SK-N-SH (cell line): Measurements from ENCODE around the gene ICA1. TPM values are rescaled to one million over a fixed set of nuclear protein-coding genes. Genes with fewer than 3 reads are reported as not detected.

Experiments
- CTCF ChIA-PET: fragments of 300-600, 350-600 bp; formaldehyde crosslinking; extraction: SDS; loops from one replicate; lab custom pipeline; 2021; lab: Yijun Ruan, JAX
- POLR2A ChIA-PET: fragments of 350-600 bp; sonication (Branson Sonifier 250); formaldehyde crosslinking; extraction: SDS; loops from one replicate; lab custom pipeline; 2020; ENCODE audit warnings: antibody characterized with exemption, inconsistent platforms; lab: Yijun Ruan, JAX
- DNase-seq: peaks from one replicate; pipeline ENCODE4 v3.0.0; 2012
- H2AFZ ChIP-seq: fragments of 200-600 bp; sonication (generic); 2 replicates; pipeline ENCODE4 v1.8.1; 2016; ENCODE audit warnings: antibody characterized with exemption, mild to moderate bottlenecking, low read depth
- H3F3A ChIP-seq: fragments of 200-600 bp; sonication (generic); replicated peaks from 2 replicates; pipeline ENCODE3; 2016; ENCODE audit warnings: antibody characterized with exemption, mild to moderate bottlenecking; ENCODE audit not compliant: insufficient read depth
- H3K27ac ChIP-seq, 2 experiments: fragments of 200-500 bp in 1 of 2; fragments of 200-600 bp in 1 of 2; sonication (Bioruptor generic) in 1 of 2; sonication (generic), shearing (Covaris generic) in 1 of 2; 2 replicates each; pipeline versions ENCODE4 v1.5.1 to v1.6.1; 2014 to 2016; ENCODE audit warnings: low read depth in 2 of 2, inconsistent platforms in 1 of 2, low read length in 1 of 2, mild to moderate bottlenecking in 1 of 2, mixed read lengths in 1 of 2
- H3K27me3 ChIP-seq: fragments of 200-600 bp; sonication (generic), shearing (Covaris generic); 2 replicates; pipeline ENCODE4 v1.6.1; 2016; ENCODE audit warnings: mixed run types; ENCODE audit not compliant: insufficient read depth
- H3K36me3 ChIP-seq, 2 experiments: fragments of 200-500 bp in 1 of 2; fragments of 200-600 bp in 1 of 2; sonication (Bioruptor generic) in 1 of 2; sonication (generic) in 1 of 2; replicated peaks in 1 of 2; 2 replicates each; pipeline versions ENCODE3 to v1.5.1; 2014 to 2016; ENCODE audit warnings: low read length in 1 of 2, mild to moderate bottlenecking in 1 of 2; ENCODE audit not compliant: insufficient read depth in 2 of 2, control insufficient read depth in 1 of 2
- H3K4me1 ChIP-seq, 2 experiments: fragments of 200-500 bp in 1 of 2; fragments of 200-600 bp in 1 of 2; sonication (Bioruptor generic) in 1 of 2; sonication (generic), shearing (Covaris generic) in 1 of 2; 2 replicates each; pipeline versions ENCODE4 v1.5.1 to v1.6.1; 2014 to 2016; ENCODE audit warnings: low read depth in 1 of 2, low read length in 1 of 2, mixed run types in 1 of 2; ENCODE audit not compliant: insufficient read depth in 2 of 2, control insufficient read depth in 1 of 2
- H3K4me2 ChIP-seq: fragments of 200-600 bp; sonication (generic), shearing (Covaris generic); 2 replicates; pipeline ENCODE4 v1.6.1; 2017; ENCODE audit warnings: mixed run types
- H3K4me3 ChIP-seq, 2 experiments: fragments of 200-500 bp in 1 of 2; fragments of 200-600 bp in 1 of 2; sonication (Bioruptor generic) in 1 of 2; sonication (generic), shearing (Covaris generic) in 1 of 2; 2 replicates each; pipeline versions ENCODE4 v1.5.1 to v1.8.1; 2014 to 2016; ENCODE audit warnings: low read depth in 2 of 2, inconsistent platforms in 1 of 2, low read length in 1 of 2, mild to moderate bottlenecking in 1 of 2, mixed read lengths in 1 of 2, moderate library complexity in 1 of 2
- H3K79me2 ChIP-seq: fragments of 200-600 bp; sonication (generic); 2 replicates; pipeline ENCODE4 v1.8.1; 2017; ENCODE audit warnings: mild to moderate bottlenecking; ENCODE audit not compliant: insufficient read depth
- H3K9ac ChIP-seq: fragments of 200-600 bp; sonication (generic); 2 replicates; pipeline ENCODE4 v1.6.1; 2017; ENCODE audit warnings: mixed run types
- H3K9me2 ChIP-seq: fragments of 200-600 bp; sonication (generic); 2 replicates; pipeline ENCODE4 v1.6.1; 2017; ENCODE audit warnings: mixed run types
- H3K9me3 ChIP-seq: fragments of 200-600 bp; sonication (generic); 2 replicates; pipeline ENCODE4 v1.6.1; 2017; ENCODE audit warnings: mixed run types, mild to moderate bottlenecking, moderate library complexity
- H4K20me1 ChIP-seq: fragments of 200-600 bp; sonication (generic); 2 replicates; pipeline ENCODE4 v1.6.1; 2017; ENCODE audit warnings: mild to moderate bottlenecking, mixed run types; ENCODE audit not compliant: insufficient read depth
- CHD2 ChIP-seq: fragments of 150-350 bp; IDR thresholded peaks from 2 replicates; pipeline ENCODE4 v1.6.1; 2018; ENCODE audit warnings: low read length; ENCODE audit not compliant: partially characterized antibody
- EP300 ChIP-seq, 2 experiments: IDR thresholded peaks; 2 replicates each; pipeline versions ENCODE4 v1.4.0 to v1.6.1; 2012; ENCODE audit warnings: borderline replicate concordance in 1 of 2, low read depth in 1 of 2, low read length in 1 of 2
- FOXJ3 ChIP-seq: sonication (generic); formaldehyde crosslinking; IDR thresholded peaks from 2 replicates; pipeline ENCODE4 v1.5.1; 2020; ENCODE audit warnings: mild to moderate bottlenecking, missing genetic modification reagents
- GATA2 ChIP-seq: sonication (generic); formaldehyde crosslinking; IDR thresholded peaks from 2 replicates; pipeline ENCODE4 v1.5.0; 2020; ENCODE audit warnings: mild to moderate bottlenecking, missing genetic modification reagents
- JUND ChIP-seq: IDR thresholded peaks from 2 replicates; pipeline ENCODE4 v1.4.0; 2012
- MXI1 ChIP-seq: IDR thresholded peaks from 2 replicates; pipeline ENCODE4 v1.6.1; 2012; ENCODE audit warnings: mild to moderate bottlenecking, low read depth, low read length, improper control_type of control experiment
- NRF1 ChIP-seq: IDR thresholded peaks from 2 replicates; pipeline ENCODE4 v1.6.1; 2012; ENCODE audit warnings: low read depth, mild to moderate bottlenecking, low read length
- POLR2AphosphoS5 ChIP-seq: IDR thresholded peaks from 2 replicates; pipeline ENCODE4 v1.6.1; 2012; ENCODE audit warnings: low read depth, low read length
- RAD21 ChIP-seq: IDR thresholded peaks from 2 replicates; pipeline ENCODE4 v1.6.1; 2012; ENCODE audit warnings: mild to moderate bottlenecking, low read length
- RCOR1 ChIP-seq: fragments of 150-350 bp; IDR thresholded peaks from 2 replicates; pipeline ENCODE4 v1.6.1; 2017; ENCODE audit warnings: antibody characterized with exemption, low read length
- RXRA ChIP-seq: IDR thresholded peaks from 2 replicates; pipeline ENCODE4 v1.4.0; 2012; ENCODE audit warnings: low read depth, mild to moderate bottlenecking, borderline replicate concordance
- SIN3A ChIP-seq: IDR thresholded peaks from 2 replicates; pipeline ENCODE4 v1.6.1; 2012; ENCODE audit warnings: low read depth, mild to moderate bottlenecking, low read length, moderate library complexity, borderline replicate concordance
- SMC3 ChIP-seq: IDR thresholded peaks from 2 replicates; pipeline ENCODE4 v1.6.1; 2012; ENCODE audit warnings: low read depth, low read length, improper control_type of control experiment
- TAF1 ChIP-seq: IDR thresholded peaks from 2 replicates; pipeline ENCODE4 v1.6.1; 2012; ENCODE audit warnings: low read depth, mild to moderate bottlenecking, low read length, moderate library complexity, borderline replicate concordance
- TCF12 ChIP-seq: IDR thresholded peaks from 2 replicates; pipeline ENCODE4 v1.4.0; 2012
- TEAD4 ChIP-seq: IDR thresholded peaks from 2 replicates; pipeline ENCODE4 v1.4.0; 2012; ENCODE audit warnings: mild to moderate bottlenecking, borderline replicate concordance; ENCODE audit not compliant: insufficient read depth
- WGBS: methylation state at CpG from one replicate; pipeline ENCODE4 v1.1.6; 2017; ENCODE audit warnings: low lambda C conversion rate; 5-methylcytosine and 5-hydroxymethylcytosine counted together
- polyA plus RNA-seq, 3 experiments: library from polyadenylated mRNA; depleted of rRNA; stranded (reverse); fragments of >200 nt; gene quantifications; 2 replicates each; pipeline ENCODE4 v1.2.3, GENCODE V29; 2012
- TF ChIP-seq, protein P1 (sequence below): IDR thresholded peaks from 2 replicates; pipeline ENCODE4 v1.4.0; 2012; ENCODE audit warnings: low read depth, borderline replicate concordance
- TF ChIP-seq, protein P2 (sequence below): fragments of 150-350 bp; IDR thresholded peaks from 2 replicates; pipeline ENCODE4 v1.6.1; 2017; ENCODE audit warnings: antibody characterized with exemption, low read length, low read depth, borderline replicate concordance
- TF ChIP-seq, protein P3 (sequence below): IDR thresholded peaks from 2 replicates; pipeline ENCODE4; 2012

Gene ICA1
- polyA plus RNA-seq, 1 of the 3 experiments (the other 2 are of a cell fraction): 2.4 TPM

DNA sequence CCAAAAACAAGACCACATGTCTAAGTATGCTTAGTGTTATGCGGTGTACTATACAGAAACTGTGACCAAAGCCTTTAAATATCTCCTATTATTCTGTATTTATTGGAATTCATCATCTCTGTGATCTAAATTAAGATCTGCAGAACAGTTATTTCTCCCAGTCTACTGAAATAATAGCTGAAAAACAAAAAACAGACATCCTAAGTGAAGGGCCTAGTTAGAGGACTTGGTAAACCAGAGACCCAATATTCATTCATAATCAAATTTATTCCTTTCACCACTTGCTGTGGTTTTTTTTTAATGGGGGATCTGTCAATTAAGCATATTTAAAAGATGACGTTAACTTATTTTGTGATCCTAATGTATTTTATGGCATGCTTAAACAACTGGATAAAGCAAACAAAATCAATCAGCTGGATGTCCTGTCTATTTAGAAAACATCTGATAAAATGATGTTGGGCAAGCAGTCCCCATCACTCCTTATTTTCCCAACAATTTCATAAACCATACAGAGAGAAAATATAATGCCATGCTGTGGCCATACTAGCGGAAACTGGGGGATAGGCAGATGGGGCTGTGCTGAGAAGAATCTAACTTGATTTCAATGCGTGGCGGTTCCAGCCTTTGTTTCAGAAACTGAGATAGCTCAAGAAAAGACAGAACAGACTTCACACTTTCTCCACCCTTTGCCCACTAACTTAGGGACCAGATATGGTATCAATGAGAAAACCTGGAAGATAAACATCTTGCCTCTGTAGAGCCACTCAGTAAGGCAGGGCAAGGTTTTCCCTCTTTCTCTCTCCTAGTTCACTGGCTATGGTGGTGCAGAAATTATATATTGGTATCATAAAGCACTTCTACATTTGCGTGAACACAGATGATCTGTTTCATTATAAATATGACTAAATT lies 32.9 kb downstream of the ICA1 start:
- Histone ChIP-seq H3K27ac (peak overlapping the region; percentile 5 to 100; a peak in 3 of 4 replicates), H3K79me2 (no peaks in the 10 kb centered on the region), H3K4me2 (no peak overlapping the region), H4K20me1 (no peaks in the 10 kb centered on the region), H3F3A (no peaks in the 10 kb centered on the region), H3K9me3 (no peaks in the 10 kb centered on the region), H3K4me1 (peaks cover 0 to 74% of the 10 kb centered on the region in 2 experiments; a peak in 2 of 4 replicates), H2AFZ (no peak overlapping the region), H3K4me3 (no peak overlapping the region), H3K36me3 (peaks cover 0 to 32% of the 10 kb centered on the region in 2 experiments), H3K27me3 (no peaks in the 10 kb centered on the region), H3K9me2 (no peaks in the 10 kb centered on the region), H3K9ac (no peak overlapping the region)
- peak; percentile 48 for DNase-seq
- CTCF ChIA-PET: interaction anchor here (0.8 to 10.3 kb wide), 20 partner anchors 9 to 633 kb away, joined by 3 to 83 read pairs (median 4); no protein-coding TSS in a partner anchor
- 53% methylated on average over 6 of the region's 6 CpGs for WGBS
- POLR2A ChIA-PET: interaction anchor here (0.6 to 6.6 kb wide), 21 partner anchors 8 to 616 kb away, joined by 3 to 229 read pairs (median 4); partner anchors contain the start of gene ICA1
- TF ChIP-seq RCOR1 (peak; percentile 74), RXRA (no peak), TAF1 (no peak), EP300 (IDR thresholded peaks at IDR 0.05; ENCODE audit: borderline replicate concordance in 1 of 2, low read depth in 1 of 2, low read length in 1 of 2) (peak; percentile 10 to 96; a peak in 2 of 4 replicates), RAD21 (peak; percentile 38), TCF12 (peak; percentile 82), GATA2 (CRISPR knock-in tag) (peak; percentile 94), FOXJ3 (peak; percentile 95), POLR2AphosphoS5 (peak; percentile 68; the same call in 1 of the 2 replicates), CHD2 (peak; percentile 71), JUND (peak; percentile 26; the same call in 1 of the 2 replicates), SIN3A (no peak), TEAD4 (peak; percentile 84), MXI1 (peak; percentile 70; the same call in 1 of the 2 replicates), NRF1 (no peak), SMC3 (peak; percentile 12; the same call in 1 of the 2 replicates)
- TF ChIP-seq, protein P1, sequence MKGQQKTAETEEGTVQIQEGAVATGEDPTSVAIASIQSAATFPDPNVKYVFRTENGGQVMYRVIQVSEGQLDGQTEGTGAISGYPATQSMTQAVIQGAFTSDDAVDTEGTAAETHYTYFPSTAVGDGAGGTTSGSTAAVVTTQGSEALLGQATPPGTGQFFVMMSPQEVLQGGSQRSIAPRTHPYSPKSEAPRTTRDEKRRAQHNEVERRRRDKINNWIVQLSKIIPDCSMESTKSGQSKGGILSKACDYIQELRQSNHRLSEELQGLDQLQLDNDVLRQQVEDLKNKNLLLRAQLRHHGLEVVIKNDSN: 0 out of 2 replicates have a peak, but pooled peaks have one; percentile 6
- TF ChIP-seq, protein P2, sequence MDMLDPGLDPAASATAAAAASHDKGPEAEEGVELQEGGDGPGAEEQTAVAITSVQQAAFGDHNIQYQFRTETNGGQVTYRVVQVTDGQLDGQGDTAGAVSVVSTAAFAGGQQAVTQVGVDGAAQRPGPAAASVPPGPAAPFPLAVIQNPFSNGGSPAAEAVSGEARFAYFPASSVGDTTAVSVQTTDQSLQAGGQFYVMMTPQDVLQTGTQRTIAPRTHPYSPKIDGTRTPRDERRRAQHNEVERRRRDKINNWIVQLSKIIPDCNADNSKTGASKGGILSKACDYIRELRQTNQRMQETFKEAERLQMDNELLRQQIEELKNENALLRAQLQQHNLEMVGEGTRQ: no peak
- TF ChIP-seq, protein P3, sequence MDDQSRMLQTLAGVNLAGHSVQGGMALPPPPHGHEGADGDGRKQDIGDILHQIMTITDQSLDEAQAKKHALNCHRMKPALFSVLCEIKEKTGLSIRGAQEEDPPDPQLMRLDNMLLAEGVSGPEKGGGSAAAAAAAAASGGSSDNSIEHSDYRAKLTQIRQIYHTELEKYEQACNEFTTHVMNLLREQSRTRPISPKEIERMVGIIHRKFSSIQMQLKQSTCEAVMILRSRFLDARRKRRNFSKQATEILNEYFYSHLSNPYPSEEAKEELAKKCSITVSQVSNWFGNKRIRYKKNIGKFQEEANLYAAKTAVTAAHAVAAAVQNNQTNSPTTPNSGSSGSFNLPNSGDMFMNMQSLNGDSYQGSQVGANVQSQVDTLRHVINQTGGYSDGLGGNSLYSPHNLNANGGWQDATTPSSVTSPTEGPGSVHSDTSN: peak; percentile 35; the same call in 1 of the 2 replicates
